HEK293 (cell line): ENCODE data around the gene GALNT2.
A peak's percentile ranks its signal among the peaks of the same experiment; 100 is the strongest.

Experiments
- CTCF ChIA-PET: fragments of 350-600 bp; formaldehyde crosslinking; extraction: SDS; loops from one replicate; lab custom pipeline; 2021; ENCODE audit warnings: antibody characterized with exemption; lab: Yijun Ruan, JAX
- POLR2A ChIA-PET: fragments of 300-600 bp; formaldehyde crosslinking; extraction: SDS; loops from one replicate; lab custom pipeline; 2020; ENCODE audit warnings: antibody characterized with exemption, inconsistent platforms; lab: Yijun Ruan, JAX
- H3K27ac ChIP-seq: fragments of 200-500 bp; sonication (Bioruptor generic); 2 replicates; pipeline ENCODE4 v1.5.1; 2014; ENCODE audit warnings: low read depth, low read length, control low read depth, inconsistent platforms; ENCODE audit errors: extremely low read depth
- H3K36me3 ChIP-seq, 2 experiments: fragments of 200-500 bp in 1 of 2; sonication (Bioruptor generic) in 1 of 2; 1 replicate in 1 of 2; 2 replicates in 1 of 2; pipeline ENCODE4 v1.5.1; 2014 to 2017; ENCODE audit warnings: inconsistent platforms in 2 of 2, low read length in 2 of 2; ENCODE audit not compliant: control insufficient read depth in 2 of 2, insufficient read depth in 1 of 2
- H3K4me1 ChIP-seq: fragments of 200-500 bp; sonication (Bioruptor generic); 2 replicates; pipeline ENCODE4 v1.5.1; 2014; ENCODE audit warnings: mild to moderate bottlenecking, low read length, inconsistent platforms; ENCODE audit not compliant: control insufficient read depth, insufficient read depth
- H3K4me3 ChIP-seq: 2 replicates; pipeline ENCODE4 v1.5.1; 2011; ENCODE audit warnings: low read depth, mild to moderate bottlenecking, control low read depth, low read length, moderate library complexity
- H3K9me3 ChIP-seq: fragments of 200-500 bp; sonication (Bioruptor generic); 2 replicates; pipeline ENCODE4 v1.5.1; 2014; ENCODE audit warnings: low read depth, low read length, inconsistent platforms; ENCODE audit not compliant: control insufficient read depth, insufficient read depth
- EGR2 ChIP-seq: fragments of 450-650 bp; formaldehyde crosslinking; IDR thresholded peaks from 2 replicates; pipeline ENCODE4 v1.5.1; 2016; ENCODE audit warnings: low read depth, missing biosample characterization, missing genetic modification characterization
- HOXD13 ChIP-seq: sonication (generic); formaldehyde crosslinking; IDR thresholded peaks from 2 replicates; pipeline ENCODE4 v1.8.0; 2022; ENCODE audit warnings: missing genetic modification reagents, borderline replicate concordance
- IKZF3 ChIP-seq: fragments of 450-650 bp; IDR thresholded peaks from 2 replicates; pipeline ENCODE4 v1.5.0; 2018; ENCODE audit warnings: missing biosample characterization, mild to moderate bottlenecking, missing genetic modification characterization, moderate library complexity
- OSR2 ChIP-seq: fragments of 450-650 bp; formaldehyde crosslinking; IDR thresholded peaks from 2 replicates; pipeline ENCODE4 v1.5.1; 2016; ENCODE audit warnings: missing biosample characterization, missing genetic modification characterization
- PRDM1 ChIP-seq: fragments of 450-650 bp; formaldehyde crosslinking; IDR thresholded peaks from 2 replicates; pipeline ENCODE4; 2016; ENCODE audit warnings: missing biosample characterization, missing genetic modification characterization
- SP2 ChIP-seq: fragments of 450-650 bp; formaldehyde crosslinking; IDR thresholded peaks from 2 replicates; pipeline ENCODE4 v1.5.1; 2016; ENCODE audit warnings: missing biosample characterization, missing genetic modification characterization
- ZBTB20 ChIP-seq: fragments of 450-650 bp; formaldehyde crosslinking; IDR thresholded peaks from 2 replicates; pipeline ENCODE4 v1.5.1; 2016; ENCODE audit warnings: missing biosample characterization, missing genetic modification characterization
- ZBTB26 ChIP-seq: fragments of 450-650 bp; formaldehyde crosslinking; optimal IDR thresholded peaks from 2 replicates; pipeline ENCODE3; 2016; ENCODE audit warnings: missing biosample characterization, mild to moderate bottlenecking, missing genetic modification characterization
- ZBTB6 ChIP-seq: fragments of 450-650 bp; formaldehyde crosslinking; IDR thresholded peaks from 2 replicates; pipeline ENCODE4 v1.5.1; 2017; ENCODE audit warnings: missing biosample characterization, missing genetic modification characterization
- ZNF112 ChIP-seq: fragments of 450-650 bp; formaldehyde crosslinking; IDR thresholded peaks from 2 replicates; pipeline ENCODE4 v1.5.0; 2017; ENCODE audit warnings: missing biosample characterization, missing genetic modification characterization
- ZNF132 ChIP-seq: fragments of 450-650 bp; formaldehyde crosslinking; IDR thresholded peaks from 2 replicates; pipeline ENCODE4 v1.5.1; 2017; ENCODE audit warnings: missing biosample characterization, missing genetic modification characterization, borderline replicate concordance
- ZNF133 ChIP-seq: fragments of 450-650 bp; formaldehyde crosslinking; IDR thresholded peaks from 2 replicates; pipeline ENCODE4 v1.5.1; 2016; ENCODE audit warnings: missing biosample characterization, missing genetic modification characterization
- ZNF169 ChIP-seq: fragments of 450-650 bp; formaldehyde crosslinking; IDR thresholded peaks from 2 replicates; pipeline ENCODE4 v1.5.1; 2016; ENCODE audit warnings: missing biosample characterization, missing genetic modification characterization
- ZNF221 ChIP-seq: fragments of 450-650 bp; formaldehyde crosslinking; IDR thresholded peaks from 2 replicates; pipeline ENCODE4 v1.5.1; 2017; ENCODE audit warnings: missing biosample characterization, missing genetic modification characterization, borderline replicate concordance
- ZNF311 ChIP-seq: fragments of 450-650 bp; formaldehyde crosslinking; IDR thresholded peaks from 2 replicates; pipeline ENCODE4 v1.5.1; 2017; ENCODE audit warnings: missing biosample characterization, missing genetic modification characterization, borderline replicate concordance
- ZNF350 ChIP-seq: fragments of 450-650 bp; formaldehyde crosslinking; IDR thresholded peaks from 2 replicates; pipeline ENCODE4 v1.5.0; 2017; ENCODE audit warnings: missing biosample characterization, mild to moderate bottlenecking, missing genetic modification characterization
- ZNF544 ChIP-seq: fragments of 450-650 bp; formaldehyde crosslinking; IDR thresholded peaks from 2 replicates; pipeline ENCODE4 v1.5.0; 2017; ENCODE audit warnings: missing biosample characterization, missing genetic modification characterization
- ZNF555 ChIP-seq: fragments of 450-650 bp; formaldehyde crosslinking; conservative IDR thresholded peaks from 2 replicates; pipeline ENCODE4 v1.5.1; 2017; ENCODE audit warnings: missing biosample characterization, mild to moderate bottlenecking, missing genetic modification characterization, inconsistent platforms
- ZNF561 ChIP-seq: fragments of 450-650 bp; IDR thresholded peaks from 2 replicates; pipeline ENCODE4 v1.5.1; 2018; ENCODE audit warnings: missing biosample characterization, missing genetic modification characterization, borderline replicate concordance
- ZNF571 ChIP-seq: fragments of 450-650 bp; formaldehyde crosslinking; IDR thresholded peaks from 2 replicates; pipeline ENCODE4 v1.5.0; 2017; ENCODE audit warnings: missing biosample characterization, missing genetic modification characterization
- ZNF610 ChIP-seq: fragments of 450-650 bp; formaldehyde crosslinking; IDR thresholded peaks from 2 replicates; pipeline ENCODE4 v1.5.1; 2016; ENCODE audit warnings: missing biosample characterization, missing genetic modification characterization, borderline replicate concordance
- ZSCAN4 ChIP-seq: fragments of 450-650 bp; formaldehyde crosslinking; IDR thresholded peaks from 2 replicates; pipeline ENCODE4 v1.5.1; 2017; ENCODE audit warnings: missing biosample characterization, missing genetic modification characterization

GALNT2 gene

GRCh38 chr1:230316864-230317745, 250.1 kb downstream of the GALNT2 start (continued):
- no peak for TF ChIP-seq SP2 (tag by site-specific recombination)
- no peak for TF ChIP-seq ZNF169 (tag by site-specific recombination)
- TF ChIP-seq ZBTB26 (tag by site-specific recombination) = no peak
- TF ChIP-seq ZSCAN4 = no peak
- no peak for TF ChIP-seq EGR2
- no peak for TF ChIP-seq ZNF555 (tag by site-specific recombination)
- no peak for TF ChIP-seq IKZF3
- no peak for TF ChIP-seq ZNF133 (tag by site-specific recombination)
- TF ChIP-seq ZNF350 (tag by site-specific recombination) = no peak
- TF ChIP-seq ZNF544 (tag by site-specific recombination) = no peak
- TF ChIP-seq ZNF112 = no peak
- TF ChIP-seq ZNF221 (tag by site-specific recombination) = no peak
- TF ChIP-seq, all 188 proteins: peak for 0

- ChIA-PET POLR2A (no interaction called here), CTCF (interaction anchor here (0.6 kb wide), 1 partner anchor 372 kb away, joined by 3 read pairs; no protein-coding TSS in a partner anchor)
Measured at GRCh38 chr1:230317823-230318819, 251.1 kb downstream of the GALNT2 start.

More at GRCh38 chr1:230317823-230318819, 251.1 kb downstream of the GALNT2 start:
- H3K4me3 ChIP-seq = no peak overlapping the region
- peaks cover 8% of the 10 kb centered on the region for H3K4me1 ChIP-seq
- TF ChIP-seq ZBTB6 (tag by site-specific recombination) = peak; percentile 78; the same call in 1 of the 2 replicates
- TF ChIP-seq OSR2 (tag by site-specific recombination) = peak; percentile 50
- TF ChIP-seq ZNF610 (tag by site-specific recombination) = no peak
- TF ChIP-seq PRDM1 (tag by site-specific recombination) = peak; percentile 60; the same call in 1 of the 2 replicates
- no peak for TF ChIP-seq ZNF311
- no peak for TF ChIP-seq HOXD13 (CRISPR knock-in tag)
- no peak for TF ChIP-seq ZBTB20 (tag by site-specific recombination)
- TF ChIP-seq ZNF561 (tag by site-specific recombination) = no peak
- no peak for TF ChIP-seq ZNF571 (tag by site-specific recombination)
- TF ChIP-seq ZNF132 (tag by site-specific recombination) = no peak
- no peak overlapping the region for H3K27ac ChIP-seq
- peaks cover 0 to 5% of the 10 kb centered on the region in 2 experiments; a peak in 1 of 3 replicates for H3K36me3 ChIP-seq
- no peaks in the 10 kb centered on the region for H3K9me3 ChIP-seq
